Occipital lobe (tissue), 2 donors: ENCODE measurements around the gene VDR. TPM values are rescaled to one million over a fixed set of nuclear protein-coding genes. Genes with fewer than 3 reads are reported as not detected.
"Not testable (repeated sequence)": the region's sequence is repeated elsewhere in the genome, so short reads cannot be mapped to it uniquely, and the experiment has no call there.

Source experiments
- DNase-seq: peaks from one replicate; lab custom pipeline; 2025; lab: John Stamatoyannopoulos, UW
- total RNA-seq: library from RNA; depleted of rRNA; stranded (reverse); fragments of >200 nt; gene quantifications from one replicate; pipeline ENCODE4 v1.2.3, GENCODE V29; 2014

Gene VDR
- total RNA-seq, 1 donor from 2014 or later: not detected

DNA sequence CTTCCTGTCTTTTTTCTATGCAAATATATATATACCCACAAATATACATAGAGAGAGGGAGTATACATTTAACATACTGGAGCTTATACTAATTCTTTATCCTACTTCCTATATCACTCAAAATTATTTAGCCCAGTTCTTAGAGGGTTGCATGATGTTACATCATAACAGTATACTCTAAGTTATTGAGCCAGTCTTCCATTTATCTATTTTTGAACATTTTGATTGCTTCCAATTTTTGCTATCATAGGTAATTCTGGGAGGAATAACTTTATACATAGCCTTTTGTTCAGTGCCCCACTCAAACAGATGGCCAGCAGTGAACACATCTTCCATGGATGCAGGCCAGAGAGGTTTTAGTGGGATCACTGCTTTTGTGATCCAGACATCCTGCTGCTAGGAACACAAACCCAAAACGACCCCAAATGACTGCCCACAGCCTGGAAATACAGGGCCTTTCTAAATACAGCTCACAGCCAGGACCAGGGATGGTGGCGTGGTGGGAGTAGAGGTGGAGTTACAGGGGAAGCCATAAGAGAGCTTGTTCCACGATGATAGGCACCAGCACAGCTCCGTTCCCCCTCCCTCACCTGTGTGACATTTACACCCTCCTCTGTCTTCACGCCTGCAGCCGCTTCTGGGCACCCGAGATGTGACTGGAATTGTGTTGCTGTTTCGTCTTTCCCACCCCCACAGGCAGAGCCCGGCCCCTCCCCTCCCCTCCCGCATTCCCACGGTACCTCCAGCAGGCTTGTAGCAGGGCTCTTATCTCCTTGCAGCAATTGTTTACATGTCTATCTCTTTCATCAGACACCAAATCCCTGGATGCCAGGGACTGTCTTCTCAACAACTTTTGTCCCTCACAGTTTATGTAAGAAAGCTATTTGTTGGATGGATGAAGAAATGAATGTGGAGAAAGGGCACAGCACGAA lies 54.4 kb downstream of the VDR start:
- DNase-seq: no peak

DNA sequence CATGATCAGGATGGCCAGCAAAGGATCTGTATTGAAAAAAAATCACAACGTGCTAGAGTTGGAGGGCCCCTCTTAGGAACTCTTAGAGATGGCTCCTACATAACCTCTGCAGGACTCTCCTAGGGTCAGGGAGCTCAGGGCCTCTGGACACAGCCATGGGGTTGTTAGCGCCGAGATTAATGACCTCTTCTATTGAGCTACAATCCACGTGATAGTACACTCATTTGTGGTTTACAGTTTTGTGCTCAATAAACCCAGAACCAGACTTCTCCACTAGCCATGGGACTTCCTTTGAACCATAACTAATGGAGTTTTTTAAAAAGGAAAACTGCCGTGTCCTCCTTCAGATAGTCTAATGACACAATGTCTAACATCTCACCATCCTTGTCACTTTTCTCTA lies 55.5 kb downstream of the VDR start:
- DNase-seq: no peak

GRCh38 chr12:47848853-47849252 lies 55.9 kb downstream of the VDR start:
- no peak for DNase-seq

- DNase-seq: no peak
Observed at GRCh38 chr12:47846294-47846996, 58.3 kb downstream of the VDR start.

GRCh38 chr12:47845081-47845480 lies 59.7 kb downstream of the VDR start:
- no peak for DNase-seq

DNA sequence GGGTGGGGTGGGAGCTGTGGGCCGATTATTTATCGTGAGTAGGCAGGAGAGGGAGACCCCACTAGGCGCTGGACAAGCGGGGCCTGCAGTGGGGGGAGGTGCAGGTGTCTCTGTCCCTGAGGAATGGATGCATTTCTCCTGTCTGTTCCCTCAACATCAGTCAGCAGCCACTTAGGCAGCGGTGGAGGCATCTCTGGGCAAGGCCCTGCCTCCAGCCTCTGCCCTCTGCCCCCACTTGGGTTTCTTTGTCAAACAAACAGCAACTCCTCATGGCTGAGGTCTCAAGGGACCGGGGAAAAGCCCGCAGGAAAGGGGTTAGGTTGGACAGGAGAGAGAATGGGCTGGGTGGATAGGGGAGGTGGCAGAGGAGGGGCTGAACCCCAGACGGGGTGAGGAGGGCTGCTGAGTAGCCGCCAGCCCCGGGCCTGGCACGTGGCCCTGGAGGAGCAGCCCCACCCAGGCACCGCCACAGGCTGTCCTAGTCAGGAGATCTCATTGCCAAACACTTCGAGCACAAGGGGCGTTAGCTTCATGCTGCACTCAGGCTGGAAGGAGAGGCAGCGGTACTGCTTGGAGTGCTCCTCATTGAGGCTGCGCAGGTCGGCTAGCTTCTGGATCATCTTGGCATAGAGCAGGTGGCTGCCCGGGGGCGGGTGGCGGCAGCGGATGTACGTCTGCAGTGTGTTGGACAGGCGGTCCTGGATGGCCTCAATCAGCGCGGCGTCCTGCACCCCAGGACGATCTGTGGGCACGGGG lies 60.4 kb downstream of the VDR start:
- DNase-seq: no peak

DNA sequence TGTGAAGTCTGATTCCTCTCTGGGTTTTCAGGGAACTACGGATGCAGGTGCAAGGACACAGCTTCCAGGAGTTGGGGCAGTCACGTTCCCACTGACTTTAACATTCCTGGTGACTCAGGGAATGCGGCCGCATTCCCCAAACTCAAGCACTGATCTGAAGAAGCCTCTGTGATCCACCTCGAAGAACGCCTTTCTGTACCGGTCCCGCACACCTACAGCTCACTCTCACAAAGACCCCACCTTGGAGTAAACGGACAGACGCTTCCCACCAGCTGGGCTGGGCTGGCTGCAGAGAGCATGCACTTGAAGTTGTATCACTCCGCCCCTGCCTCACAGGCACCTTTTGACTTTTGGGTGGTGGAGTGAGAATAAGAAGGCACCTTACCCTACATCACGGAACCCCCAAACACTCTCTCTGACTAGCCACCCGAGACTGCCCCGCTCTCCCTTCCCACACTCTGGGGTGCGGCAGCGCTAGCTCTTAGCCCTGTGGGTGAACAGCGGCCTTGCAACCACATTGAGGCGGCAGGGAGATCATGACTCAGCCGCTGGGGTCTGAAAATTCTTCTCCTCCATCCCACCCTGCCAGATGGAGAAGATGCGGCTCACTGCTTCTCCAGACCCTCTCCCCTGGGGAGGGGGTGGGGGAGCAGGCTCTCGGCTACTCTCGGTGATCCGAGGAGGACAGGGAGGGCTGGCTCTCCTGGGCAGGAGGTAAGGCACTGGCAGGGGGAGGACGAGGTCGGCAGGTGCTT lies 61.4 kb downstream of the VDR start:
- no peak for DNase-seq

- DNase-seq: not testable (repeated sequence)
Observed at GRCh38 chr12:47842543-47842942, 62.3 kb downstream of the VDR start.

DNA sequence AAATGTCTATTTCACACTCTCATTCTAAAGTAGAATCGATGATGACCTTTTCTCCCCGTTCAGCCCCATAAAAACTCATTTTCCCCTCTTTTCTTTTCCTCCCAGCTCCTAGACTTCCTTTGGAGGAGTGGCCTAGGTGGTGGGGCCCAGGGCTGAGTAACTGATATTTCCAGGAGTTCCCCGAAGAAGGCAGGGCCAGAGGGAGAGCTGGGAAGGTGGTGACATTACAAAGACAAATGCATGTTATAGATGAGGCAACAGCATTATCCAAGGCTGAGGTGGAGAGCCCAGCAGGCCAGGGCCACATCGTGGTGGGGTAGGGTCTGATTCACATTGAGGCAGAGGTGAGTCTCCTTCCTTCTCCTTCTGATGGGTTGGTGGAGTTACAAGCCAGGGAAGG lies 62.9 kb downstream of the VDR start:
- DNase-seq: no peak

DNA sequence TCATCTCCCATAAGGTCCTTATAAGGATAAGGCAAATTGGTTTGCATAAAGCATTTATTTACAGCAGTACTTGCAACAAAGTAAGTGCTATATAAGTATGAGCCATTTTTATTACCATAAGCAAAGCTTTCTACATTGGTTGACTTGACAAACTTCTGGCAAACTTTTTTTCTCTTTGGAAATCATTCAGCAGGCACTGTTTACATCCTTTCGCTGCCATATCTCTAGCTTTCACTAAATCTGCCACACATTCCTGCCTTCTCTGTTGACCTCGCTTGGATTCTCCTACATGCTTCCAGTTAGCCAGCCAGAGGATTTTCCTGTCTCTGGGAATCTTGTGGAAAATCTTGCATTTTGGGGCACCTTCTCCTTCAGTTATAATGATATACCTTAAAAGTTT lies 63.3 kb downstream of the VDR start:
- DNase-seq: no peak

DNA sequence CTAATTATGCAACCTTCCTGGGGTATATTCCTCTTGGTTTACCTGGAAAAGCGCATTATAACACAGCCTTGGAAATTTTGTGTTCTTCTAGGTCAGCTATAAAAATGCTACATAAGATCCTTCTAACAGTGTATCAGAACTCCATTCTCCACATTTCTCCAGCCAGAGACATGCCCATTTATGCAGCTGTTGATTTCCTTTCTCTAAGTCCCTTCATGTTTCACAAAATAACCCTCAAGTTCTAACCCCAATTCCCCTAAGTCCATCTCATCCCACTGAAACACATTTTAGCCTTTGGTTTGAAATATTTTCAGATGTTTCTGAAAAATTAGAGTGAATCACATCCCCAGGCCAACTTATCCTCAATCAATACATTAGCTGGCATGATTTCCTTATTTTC lies 64.2 kb downstream of the VDR start:
- no peak for DNase-seq

GRCh38 chr12:47839214-47839876 lies 65.4 kb downstream of the VDR start:
- DNase-seq: no peak

DNA sequence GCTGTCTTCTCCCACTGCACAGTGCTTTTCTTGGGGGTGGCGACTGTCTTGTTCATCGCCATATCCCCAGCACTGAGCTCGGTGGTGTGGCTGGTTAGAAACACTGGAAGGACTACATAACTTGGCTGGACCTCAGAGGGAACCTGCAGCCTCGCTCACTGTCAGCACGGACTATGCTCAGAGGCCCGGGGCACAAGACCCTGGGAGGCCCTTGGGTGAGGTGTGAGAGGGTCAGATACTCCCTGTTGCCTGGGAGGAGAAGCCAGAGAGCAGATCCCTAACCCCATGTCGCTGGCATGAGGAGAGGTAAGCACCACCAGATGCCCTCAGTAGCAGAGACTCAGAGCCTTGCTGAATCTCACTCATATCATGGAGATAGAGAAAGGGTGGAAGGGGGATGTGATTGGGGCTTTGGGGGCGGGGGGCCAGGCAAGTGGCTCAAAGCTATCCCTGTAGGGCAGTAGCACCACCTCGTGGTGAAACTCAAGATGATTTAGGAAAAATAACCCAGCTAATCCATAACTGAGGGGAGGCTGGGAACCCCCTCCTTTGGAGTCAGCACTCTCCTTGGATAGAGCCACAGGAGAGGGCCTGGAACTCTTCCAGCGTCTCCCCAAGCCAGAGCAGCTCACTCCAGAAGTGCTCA lies 66.4 kb downstream of the VDR start:
- no peak for DNase-seq

GRCh38 chr12:47837190-47838171 lies 67.3 kb downstream of the VDR start:
- DNase-seq: peak; percentile 43

- no peak for DNase-seq
Observed at GRCh38 chr12:47835831-47836155, 69.0 kb downstream of the VDR start.

GRCh38 chr12:47835006-47835830 lies 69.6 kb downstream of the VDR start:
- DNase-seq: no peak

GRCh38 chr12:47834199-47834903 lies 70.4 kb downstream of the VDR start:
- no peak for DNase-seq

DNA sequence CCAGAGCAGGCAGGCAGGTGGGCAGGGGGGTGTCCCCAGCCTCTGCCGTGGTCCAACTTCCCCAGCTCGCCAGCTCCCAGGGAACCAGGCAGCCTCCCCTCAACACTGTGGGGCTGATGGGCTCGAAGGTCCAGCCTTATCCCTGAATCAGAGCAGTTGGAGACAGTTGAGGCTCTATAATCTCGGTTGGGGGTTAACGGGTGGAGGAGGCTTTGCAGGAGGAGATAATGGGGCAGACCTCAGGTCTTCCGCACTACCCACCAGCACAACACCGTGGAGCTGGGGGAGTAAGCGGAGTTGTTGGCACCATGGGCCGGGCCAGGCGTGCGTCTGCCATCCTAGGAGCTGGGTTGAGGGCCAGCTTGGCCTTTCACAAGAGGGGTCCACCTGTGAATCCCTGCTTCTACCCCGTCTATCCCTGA lies 71.2 kb downstream of the VDR start:
- no peak for DNase-seq
